Astrocyte (in vitro differentiated cells and primary cell): Measurements from ENCODE around the gene ANXA2R. TPM values are rescaled to one million over a fixed set of nuclear protein-coding genes. Genes with fewer than 3 reads are reported as not detected.

Source experiments
- DNase-seq: peaks from one replicate; pipeline ENCODE4 v3.0.0-alpha.2; 2010; ENCODE audit warnings: low read depth
- FAIRE-seq: peaks from 2 replicates; lab custom pipeline; 2011; peaks lifted over from hg19 to GRCh38; lab: Jason Lieb, UNC
- H2AFZ ChIP-seq: 2 replicates; pipeline ENCODE4 v1.6.0; 2012; ENCODE audit warnings: low read depth, low read length, inconsistent platforms
- H3K27ac ChIP-seq: 2 replicates; pipeline ENCODE4 v1.5.1; 2011; ENCODE audit warnings: low read depth, low read length, inconsistent platforms
- H3K27me3 ChIP-seq: 2 replicates; pipeline ENCODE4 v1.6.0; 2011; ENCODE audit warnings: low read length, inconsistent platforms; ENCODE audit not compliant: insufficient read depth
- H3K36me3 ChIP-seq: 2 replicates; pipeline ENCODE4 v1.5.1; 2011; ENCODE audit warnings: low read length, inconsistent platforms; ENCODE audit not compliant: insufficient read depth
- H3K4me1 ChIP-seq: 2 replicates; pipeline ENCODE4 v1.5.1; 2011; ENCODE audit warnings: low read length, inconsistent platforms; ENCODE audit not compliant: insufficient read depth
- H3K4me2 ChIP-seq: 2 replicates; pipeline ENCODE4 v1.6.0; 2012; ENCODE audit warnings: low read length, inconsistent platforms
- H3K4me3 ChIP-seq: 2 replicates; pipeline ENCODE4 v1.5.1; 2011; ENCODE audit warnings: low read depth, mild to moderate bottlenecking, low read length, inconsistent platforms; ENCODE audit not compliant: insufficient read depth
- H3K79me2 ChIP-seq: 2 replicates; pipeline ENCODE4 v1.6.0; 2012; ENCODE audit warnings: mild to moderate bottlenecking, low read length, inconsistent platforms; ENCODE audit not compliant: insufficient read depth
- H3K9ac ChIP-seq: 2 replicates; pipeline ENCODE4 v1.6.0; 2012; ENCODE audit warnings: mild to moderate bottlenecking, low read length, inconsistent platforms
- H3K9me3 ChIP-seq: 2 replicates; pipeline ENCODE4 v1.5.1; 2012; ENCODE audit warnings: low read depth, mild to moderate bottlenecking, low read length, inconsistent platforms; ENCODE audit not compliant: insufficient read depth
- H4K20me1 ChIP-seq: 2 replicates; pipeline ENCODE4 v1.6.0; 2012; ENCODE audit warnings: low read length, inconsistent platforms; ENCODE audit not compliant: insufficient read depth
- H3K27ac Mint-ChIP-seq: one replicate; pipeline ENCODE4 v1.8.0; 2021; ENCODE audit warnings: mild to moderate bottlenecking, mixed read lengths; ENCODE audit not compliant: unreplicated experiment
- H3K27me3 Mint-ChIP-seq: one replicate; pipeline ENCODE4 v1.8.0; 2021; ENCODE audit warnings: low read depth, mixed read lengths; ENCODE audit not compliant: unreplicated experiment
- H3K36me3 Mint-ChIP-seq: one replicate; pipeline ENCODE4 v1.8.0; 2021; ENCODE audit warnings: low read depth, mixed read lengths; ENCODE audit not compliant: unreplicated experiment
- H3K4me1 Mint-ChIP-seq: one replicate; pipeline ENCODE4 v1.8.0; 2021; ENCODE audit warnings: low read depth, mixed read lengths; ENCODE audit not compliant: unreplicated experiment
- H3K4me3 Mint-ChIP-seq: one replicate; pipeline ENCODE4 v1.8.0; 2021; ENCODE audit warnings: mild to moderate bottlenecking, moderate library complexity, mixed read lengths; ENCODE audit not compliant: unreplicated experiment
- H3K9me3 Mint-ChIP-seq: one replicate; pipeline ENCODE4 v1.8.0; 2021; ENCODE audit warnings: mild to moderate bottlenecking, mixed read lengths; ENCODE audit not compliant: unreplicated experiment
- CTCF ChIP-seq: IDR thresholded peaks from 2 replicates; pipeline ENCODE4 v1.5.1; 2011; ENCODE audit warnings: low read depth, mild to moderate bottlenecking, inconsistent platforms, low read length, moderate library complexity; ENCODE audit not compliant: insufficient read depth
- EZH2 ChIP-seq: IDR thresholded peaks from 2 replicates; pipeline ENCODE4 v1.6.1; 2012; ENCODE audit warnings: mild to moderate bottlenecking, low read length, inconsistent platforms; ENCODE audit not compliant: insufficient read depth
- total RNA-seq: library from RNA; stranded (reverse); gene quantifications from 2 replicates; pipeline ENCODE4 v1.2.1, GENCODE V29; 2021

ANXA2R gene
- total RNA-seq, 1 donor from 2014 or later, result 0.50 TPM

GRCh38 chr5:42991404-42992087, 48.6 kb downstream of the ANXA2R start:
- peak overlapping the region; percentile 89 for H3K9ac ChIP-seq
- H3K4me1 ChIP-seq, result peaks cover 7% of the 10 kb centered on the region
- peak overlapping the region; percentile 86 for H2AFZ ChIP-seq
- H4K20me1 ChIP-seq, result no peaks in the 10 kb centered on the region
- H3K9me3 ChIP-seq, result no peaks in the 10 kb centered on the region
- H3K27me3 ChIP-seq, result no peaks in the 10 kb centered on the region
- peak overlapping the region; percentile 96 for H3K4me2 ChIP-seq
- TF ChIP-seq CTCF, result no peak
- TF ChIP-seq EZH2, result peak; percentile 16
- H3K9me3 Mint-ChIP-seq, result peaks cover 10% of the 10 kb centered on the region
- H3K79me2 ChIP-seq, result peaks cover 33% of the 10 kb centered on the region
- H3K36me3 Mint-ChIP-seq, result no peaks in the 10 kb centered on the region
- peaks cover 11% of the 10 kb centered on the region for H3K27me3 Mint-ChIP-seq
- H3K36me3 ChIP-seq, result no peaks in the 10 kb centered on the region
- H3K4me3 Mint-ChIP-seq, result peak overlapping the region; percentile 80
- H3K27ac ChIP-seq, result peak overlapping the region; percentile 86
- FAIRE-seq, result no peak
- peaks cover 5% of the 10 kb centered on the region for H3K4me1 Mint-ChIP-seq
- H3K4me3 ChIP-seq, result peak overlapping the region; percentile 81
- peak; percentile 31 for DNase-seq
- peak overlapping the region; percentile 34 for H3K27ac Mint-ChIP-seq

DNA sequence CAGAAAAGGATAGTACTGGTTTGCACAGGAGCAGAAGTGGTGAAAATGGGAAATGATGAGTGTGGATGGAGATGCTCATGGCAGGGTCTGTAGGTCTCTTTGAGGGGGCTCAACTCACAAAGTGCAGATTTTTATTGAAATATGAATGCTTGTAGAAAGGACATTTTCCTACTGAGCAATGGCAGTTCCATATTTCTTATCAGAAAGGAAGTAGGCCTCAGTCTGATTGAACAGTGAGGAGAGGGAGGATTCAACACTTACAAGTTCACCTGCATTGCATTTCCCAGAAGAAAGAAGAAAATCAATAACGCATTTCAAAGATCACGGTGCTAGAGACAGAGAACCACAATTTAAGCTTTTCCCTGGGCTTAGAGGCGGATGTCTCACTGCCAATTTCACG, 49.2 kb downstream of the ANXA2R start:
- H3K36me3 Mint-ChIP-seq, result no peaks in the 10 kb centered on the region
- H2AFZ ChIP-seq, result peak overlapping the region; percentile 86
- peak overlapping the region; percentile 96 for H3K4me2 ChIP-seq
- no peaks in the 10 kb centered on the region for H3K27me3 ChIP-seq
- H3K9me3 Mint-ChIP-seq, result peaks cover 10% of the 10 kb centered on the region
- H3K4me3 Mint-ChIP-seq, result no peak overlapping the region
- no peaks in the 10 kb centered on the region for H3K36me3 ChIP-seq
- DNase-seq, result no peak
- H3K9me3 ChIP-seq, result no peaks in the 10 kb centered on the region
- H3K4me3 ChIP-seq, result peak overlapping the region; percentile 81
- H3K27me3 Mint-ChIP-seq, result peaks cover 11% of the 10 kb centered on the region
- peaks cover 33% of the 10 kb centered on the region for H3K79me2 ChIP-seq
- no peak overlapping the region for H3K27ac Mint-ChIP-seq
- peaks cover 14% of the 10 kb centered on the region for H3K4me1 ChIP-seq
- no peaks in the 10 kb centered on the region for H4K20me1 ChIP-seq
- peaks cover 9% of the 10 kb centered on the region for H3K4me1 Mint-ChIP-seq
- H3K9ac ChIP-seq, result peak overlapping the region; percentile 89
- FAIRE-seq, result no peak
- peak overlapping the region; percentile 86 for H3K27ac ChIP-seq
- no peak for TF ChIP-seq EZH2
- no peak for TF ChIP-seq CTCF

Other genes starting within 250 kb of the ANXA2R start
- gene SELENOP, start 228.4 kb downstream of the ANXA2R start, total RNA-seq, result 11.4 and 11.6 TPM in 2 replicates
- gene ZNF131, start 80.6 kb upstream of the ANXA2R start, total RNA-seq, result 25.7 and 28.7 TPM in 2 replicates
- gene NIM1K, start 151.9 kb upstream of the ANXA2R start, total RNA-seq, result 0.54 and 1.5 TPM in 2 replicates